HG03469 (cell line): ENCODE data around the gene COL4A4.
A peak's percentile ranks its signal among the peaks of the same experiment; 100 is the strongest.

Experiments
- ATAC-seq: cut with Tn5 transposase; IDR thresholded peaks from one replicate; pipeline ENCODE4 v1.9.1; 2021; ENCODE audit warnings: mild to moderate bottlenecking, moderate library complexity, moderate number of reproducible peaks; ENCODE audit not compliant: unreplicated experiment

Gene COL4A4

DNA sequence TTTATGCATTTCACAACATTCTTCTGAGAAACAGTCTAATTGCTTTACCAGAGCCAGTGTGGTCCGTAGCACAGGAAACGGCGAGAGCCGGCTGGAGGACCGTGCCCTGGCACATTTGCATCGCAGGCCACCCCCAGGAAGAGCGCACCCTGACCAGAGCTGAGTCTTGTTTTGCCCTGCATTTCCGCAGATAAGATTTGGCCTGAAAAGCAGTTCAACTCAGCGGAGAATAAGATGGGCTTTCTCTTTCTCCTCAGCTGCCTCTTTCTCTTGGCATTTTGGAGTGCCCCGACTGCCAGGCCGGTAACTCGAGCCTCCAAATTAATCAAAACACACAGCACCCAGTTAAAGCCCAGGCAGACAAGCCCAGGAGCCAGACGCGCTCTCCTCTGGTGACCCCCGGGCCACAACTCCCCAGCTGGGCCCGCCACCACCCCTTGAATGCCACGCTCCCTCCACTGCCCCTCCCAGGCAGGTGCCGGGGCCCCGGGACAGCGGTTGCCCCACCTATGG lies 464 bp downstream of the COL4A4 start:
- ATAC-seq: peak; percentile 35

- no peak for ATAC-seq
Observed at GRCh38 chr2:227161947-227162346, 2.1 kb downstream of the COL4A4 start.

GRCh38 chr2:227160164-227160563 lies 3.8 kb downstream of the COL4A4 start:
- no peak for ATAC-seq

DNA sequence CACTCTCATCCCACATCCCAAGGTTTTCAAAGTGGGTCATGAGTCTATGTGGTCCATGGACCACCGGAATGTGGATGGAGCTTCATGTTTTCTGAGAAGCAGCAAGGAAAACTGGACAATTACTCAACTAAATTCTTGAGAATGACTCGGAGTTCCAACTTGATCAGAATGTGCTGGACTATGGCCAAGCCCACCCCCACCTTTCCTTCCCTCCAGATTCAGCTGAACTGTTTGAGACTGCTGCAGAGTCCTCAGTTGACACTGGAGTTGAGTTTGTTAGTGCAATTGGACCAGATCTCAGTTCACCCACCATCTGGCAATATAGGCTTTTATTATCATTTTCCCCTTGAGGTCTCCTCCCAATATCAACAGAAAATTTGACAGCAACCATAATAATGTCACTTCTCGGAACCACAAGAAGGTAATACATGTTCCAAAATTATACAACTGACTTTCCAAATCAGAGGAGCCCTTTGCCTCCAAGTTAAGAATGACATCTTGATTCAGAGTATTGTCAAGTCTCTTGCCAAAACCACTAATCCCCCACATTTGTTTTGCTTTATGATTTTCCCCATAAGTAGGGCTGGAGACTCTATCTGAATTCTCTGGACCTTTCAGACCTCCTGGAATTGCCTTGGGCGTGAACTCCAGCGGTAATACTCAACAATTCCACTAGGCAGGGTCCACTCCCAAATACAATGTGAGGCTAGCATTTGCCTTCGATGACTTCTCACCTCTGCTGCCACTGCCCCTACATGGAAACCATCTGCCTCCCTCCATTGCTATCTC lies 8.8 kb downstream of the COL4A4 start:
- ATAC-seq: no peak

DNA sequence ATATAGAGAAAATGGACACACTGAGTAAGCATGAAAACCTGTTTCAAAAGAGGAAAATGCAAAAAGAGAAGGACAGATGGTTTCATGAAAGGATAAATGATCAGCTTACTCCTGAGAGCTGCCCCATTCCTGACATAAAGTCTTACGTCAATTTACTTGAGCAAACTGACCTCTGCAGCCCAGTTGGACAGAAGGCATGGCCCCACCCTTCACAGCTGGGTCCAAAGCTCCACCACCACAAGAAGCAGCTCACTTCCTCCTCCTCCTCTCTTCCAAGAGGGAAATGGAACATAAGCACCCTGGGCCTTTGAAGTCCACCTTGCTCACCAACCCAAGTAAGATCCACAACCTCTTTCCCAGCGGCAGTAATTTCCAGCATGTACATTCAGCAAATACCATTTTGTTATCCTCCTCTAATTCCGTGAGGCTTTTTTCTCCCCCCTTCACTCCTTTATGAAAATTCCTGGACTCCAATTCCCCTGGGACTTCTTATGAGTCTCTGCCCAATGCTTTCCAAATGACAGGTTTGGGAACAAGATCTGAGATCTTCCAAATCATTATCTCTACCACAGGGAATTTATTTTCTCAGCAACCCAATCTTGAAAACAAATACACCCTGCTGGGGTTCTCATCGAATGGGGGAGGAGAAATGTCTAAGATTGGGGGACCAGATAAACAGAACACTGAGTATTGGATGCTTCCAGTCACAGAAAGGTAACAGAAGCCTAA lies 10.1 kb downstream of the COL4A4 start:
- no peak for ATAC-seq

DNA sequence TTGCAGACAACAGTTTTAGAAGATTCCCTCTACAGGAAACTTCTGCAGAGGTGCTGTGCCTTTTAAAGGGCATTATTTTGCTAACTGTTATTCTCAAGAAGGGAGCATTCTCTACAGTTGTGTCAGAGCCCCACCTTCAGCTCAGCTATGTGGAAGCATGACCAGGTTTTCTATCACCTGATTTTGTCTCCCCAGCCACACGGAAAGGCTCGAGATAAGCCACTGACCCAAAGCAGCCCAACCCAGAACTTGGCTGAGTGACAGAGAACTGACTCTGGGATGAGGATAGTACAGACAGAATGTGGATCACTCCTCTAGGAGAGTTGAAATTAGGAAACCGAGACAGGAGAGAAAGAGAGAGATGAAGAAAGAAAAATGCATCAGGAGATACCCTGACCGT lies 10.7 kb downstream of the COL4A4 start:
- ATAC-seq: no peak

GRCh38 chr2:227152093-227152766 lies 11.8 kb downstream of the COL4A4 start:
- ATAC-seq: no peak

DNA sequence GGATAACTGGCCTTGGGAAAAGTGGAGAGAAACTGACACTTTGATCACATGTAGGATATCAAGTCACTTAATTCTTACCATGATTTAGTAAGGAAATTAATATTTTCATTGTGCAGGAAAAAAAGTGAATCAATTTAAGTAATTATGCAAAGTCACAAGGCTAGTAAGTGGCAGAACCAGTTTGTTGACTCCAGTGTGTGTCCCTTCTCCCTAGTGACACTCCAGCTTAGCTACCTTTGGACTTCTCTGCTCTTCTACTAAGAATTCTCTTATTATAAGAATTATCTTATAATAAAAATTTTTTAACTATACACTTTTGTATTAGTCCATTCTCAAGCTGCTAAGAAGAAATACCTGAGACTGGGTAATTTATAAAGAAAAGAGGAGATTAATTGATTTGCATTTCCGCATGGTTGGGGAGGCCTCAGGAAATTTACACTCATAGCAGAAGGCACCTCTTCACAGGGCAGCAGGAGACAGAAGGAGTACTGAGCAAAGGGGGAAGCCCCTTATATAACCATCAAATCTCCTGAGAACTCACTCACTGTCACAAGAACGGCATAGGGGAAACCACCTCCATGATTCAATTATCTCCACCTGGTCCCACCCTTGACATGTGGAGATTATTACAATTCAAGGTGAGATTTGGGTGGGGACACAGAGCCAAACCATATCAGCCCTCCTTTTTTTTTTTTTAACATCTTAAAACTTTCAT lies 13.6 kb downstream of the COL4A4 start:
- no peak for ATAC-seq

DNA sequence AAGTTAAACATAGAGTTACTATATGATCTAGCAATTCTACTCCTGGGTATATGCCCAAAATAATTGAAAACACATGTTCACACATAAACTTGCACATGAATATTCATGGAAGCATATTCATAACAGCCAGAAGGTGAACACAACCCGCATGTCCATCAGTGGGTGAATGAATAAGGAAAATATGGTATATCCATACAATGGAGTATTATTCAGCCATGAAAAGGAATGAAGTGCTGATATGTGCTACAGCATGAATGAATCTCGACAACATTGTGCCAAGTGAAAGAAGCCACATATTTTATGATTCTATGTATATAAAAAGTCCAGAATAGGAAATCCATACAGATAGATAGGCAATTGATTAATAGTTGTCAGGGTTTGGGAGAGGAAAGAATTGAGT lies 15.9 kb downstream of the COL4A4 start:
- no peak for ATAC-seq

DNA sequence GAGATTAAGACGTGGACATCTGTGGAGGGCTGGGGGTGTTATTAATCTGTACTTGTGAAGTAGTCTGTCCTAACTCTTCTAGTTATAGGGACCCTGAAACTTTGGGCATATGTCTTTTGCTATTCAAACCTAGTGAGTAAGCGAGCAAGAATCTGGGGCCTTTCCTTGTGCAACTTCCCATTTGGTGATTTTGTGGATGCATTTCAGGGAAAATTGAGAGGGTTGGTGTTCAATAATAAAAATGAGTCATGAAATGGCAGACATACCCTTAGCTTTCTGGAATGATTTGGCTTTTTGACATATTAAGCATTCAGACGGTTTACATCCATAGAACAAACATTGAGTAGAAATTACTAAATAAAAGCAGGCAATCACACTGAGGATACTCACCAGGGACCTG lies 17.0 kb downstream of the COL4A4 start:
- ATAC-seq: no peak

- no peak for ATAC-seq
Observed at GRCh38 chr2:227146456-227146855, 17.5 kb downstream of the COL4A4 start.

DNA sequence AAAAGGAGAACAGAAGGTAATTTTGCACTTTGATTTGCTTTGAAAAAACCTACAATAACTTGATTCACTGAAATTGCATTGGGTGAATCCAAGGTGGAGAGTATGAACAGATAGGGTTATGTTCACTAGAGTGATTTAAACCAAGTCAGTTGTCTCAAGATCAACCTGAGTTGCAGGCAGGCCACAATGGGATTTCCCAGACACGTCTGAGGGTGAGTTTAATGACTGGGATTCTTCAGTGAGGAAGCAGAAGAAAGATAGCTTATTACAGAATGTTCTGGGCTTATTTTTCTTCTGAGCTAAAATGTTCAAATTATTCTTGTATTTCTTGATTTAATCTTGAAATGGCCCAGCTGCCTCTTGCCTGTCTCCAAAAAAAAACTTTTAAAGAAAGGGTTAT lies 20.1 kb downstream of the COL4A4 start:
- no peak for ATAC-seq

- ATAC-seq: no peak
Observed at GRCh38 chr2:227141301-227141700, 22.7 kb downstream of the COL4A4 start.

DNA sequence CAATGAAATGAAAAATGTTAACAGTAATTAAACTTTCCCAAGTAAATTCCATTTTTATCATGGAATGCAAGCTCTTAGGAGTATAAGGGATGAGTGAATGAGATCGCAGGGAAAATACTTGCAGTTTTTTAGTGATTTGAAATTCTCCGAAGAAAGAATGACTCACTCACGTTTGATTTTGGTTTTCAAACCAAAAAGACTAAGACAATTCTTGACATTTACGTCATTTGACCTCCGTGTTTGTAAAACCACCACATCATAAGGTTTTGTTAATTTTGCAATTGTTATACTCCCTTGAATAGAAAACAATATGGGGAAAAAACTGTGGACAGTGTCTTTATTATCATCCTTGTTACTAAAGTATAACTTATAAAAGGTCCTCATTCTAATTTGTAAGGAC lies 29.4 kb downstream of the COL4A4 start:
- ATAC-seq: no peak

- no peak for ATAC-seq
Observed at GRCh38 chr2:227132986-227133385, 31.0 kb downstream of the COL4A4 start.

GRCh38 chr2:227130636-227131035 lies 33.4 kb downstream of the COL4A4 start:
- no peak for ATAC-seq

DNA sequence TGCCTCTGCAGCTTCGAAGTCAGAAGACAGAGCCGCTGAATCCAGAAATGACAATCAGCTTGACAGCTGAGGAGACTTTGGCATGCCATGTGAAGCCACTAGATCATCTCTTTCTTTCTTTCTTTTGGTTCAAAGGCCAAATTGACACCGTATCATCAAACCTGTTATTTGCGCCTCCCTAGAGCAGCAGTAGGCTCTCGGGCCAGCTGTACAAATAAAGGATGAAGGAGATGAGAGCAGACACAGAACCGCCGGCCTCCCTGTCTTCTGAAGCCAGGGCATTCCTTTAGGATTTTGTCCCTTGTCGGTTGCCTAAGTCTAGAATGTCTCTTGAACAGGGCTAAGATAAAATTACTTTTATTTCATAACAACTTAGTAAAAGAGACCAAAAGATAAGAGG lies 36.8 kb downstream of the COL4A4 start:
- no peak for ATAC-seq

DNA sequence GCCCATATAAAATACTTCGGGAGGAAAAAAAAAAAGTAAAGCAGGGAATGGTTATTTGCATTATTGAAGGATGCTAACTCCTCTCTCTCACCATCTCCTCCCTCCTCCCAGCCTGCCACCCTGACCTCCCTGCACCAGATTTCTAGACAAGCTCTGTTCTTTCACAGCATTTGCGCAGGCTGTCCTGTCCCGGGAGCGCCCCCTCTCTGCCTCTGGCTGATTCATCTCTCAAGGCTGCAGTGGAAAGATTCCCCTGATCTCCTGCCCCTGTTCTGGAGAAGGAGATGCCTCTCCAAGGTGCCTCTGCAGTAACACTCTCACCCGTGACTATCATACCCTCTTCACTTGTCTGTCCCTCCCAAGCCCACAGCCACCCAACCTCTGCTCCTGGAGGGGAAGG lies 38.5 kb downstream of the COL4A4 start:
- ATAC-seq: no peak

DNA sequence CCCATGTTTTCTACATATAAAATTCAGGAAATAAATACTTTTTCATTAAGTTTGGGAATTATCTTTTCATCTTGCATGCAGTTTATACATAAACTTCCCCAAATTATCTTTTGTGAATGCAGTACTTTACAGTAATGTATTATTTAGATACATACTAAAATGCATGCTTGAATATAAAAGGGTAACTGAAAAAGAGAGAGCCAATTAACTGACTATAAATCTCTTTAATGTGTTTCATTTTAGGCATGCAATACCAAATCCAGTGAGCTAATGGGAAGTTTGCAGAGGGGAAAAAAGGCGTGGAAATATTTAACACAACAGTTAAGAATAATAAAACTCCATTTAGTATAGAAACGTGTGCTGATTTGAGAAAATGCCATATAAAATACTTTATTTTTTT lies 39.2 kb downstream of the COL4A4 start:
- ATAC-seq: no peak

DNA sequence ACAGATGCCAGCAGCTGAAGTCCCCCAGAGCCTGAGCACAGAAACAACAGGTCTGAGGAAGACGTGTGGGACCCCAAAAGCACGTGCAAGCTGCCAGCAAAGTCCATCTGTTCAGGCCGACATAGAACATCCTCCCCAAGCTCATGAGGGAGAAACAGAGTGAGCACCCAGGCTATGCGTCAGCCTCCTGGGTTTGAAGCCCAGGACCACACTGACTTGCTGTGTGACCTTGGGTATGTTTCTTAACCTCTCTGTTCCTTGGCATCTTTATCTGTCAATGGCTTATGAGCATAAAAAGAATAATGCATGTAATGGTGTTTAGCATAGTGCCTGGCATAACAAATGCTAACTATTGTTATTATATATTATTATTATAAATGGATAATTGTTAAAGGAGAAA lies 40.3 kb downstream of the COL4A4 start:
- ATAC-seq: no peak

- ATAC-seq: no peak
Observed at GRCh38 chr2:227118353-227118752, 45.7 kb downstream of the COL4A4 start.
